Fibroblast of skin of left biceps (primary cell): Measurements from ENCODE around the gene HHAT.
A peak's percentile ranks its signal among the peaks of the same experiment; 100 is the strongest.
"Not testable (repeated sequence)": the region's sequence is repeated elsewhere in the genome, so short reads cannot be mapped to it uniquely, and the experiment has no call there.

Experiments
- DNase-seq, 2 experiments: peaks; one replicate each; pipeline ENCODE4 v3.0.0-alpha.2; 2013; ENCODE audit warnings: low read depth in 2 of 2

HHAT gene

GRCh38 chr1:210645582-210646257, 317.0 kb downstream of the HHAT start:
- no peak for DNase-seq

- DNase-seq: no peak
Observed at GRCh38 chr1:210646258-210646616, 317.5 kb downstream of the HHAT start.

- DNase-seq: peak; percentile 57 to 62
Observed at GRCh38 chr1:210647406-210648333, 319.0 kb downstream of the HHAT start.

- DNase-seq: no peak
Observed at GRCh38 chr1:210648588-210649269, 320.0 kb downstream of the HHAT start.

- DNase-seq: no peak
Observed at GRCh38 chr1:210650403-210650802, 321.7 kb downstream of the HHAT start.

- no peak for DNase-seq
Observed at GRCh38 chr1:210652329-210652954, 323.7 kb downstream of the HHAT start.

GRCh38 chr1:210653771-210654170, 325.1 kb downstream of the HHAT start:
- DNase-seq: no peak

- DNase-seq: no peak
Observed at GRCh38 chr1:210654176-210654981, 325.7 kb downstream of the HHAT start.

GRCh38 chr1:210655511-210655910, 326.8 kb downstream of the HHAT start:
- DNase-seq: no peak

GRCh38 chr1:210657806-210658205, 329.1 kb downstream of the HHAT start:
- DNase-seq: no peak

- DNase-seq: not testable (repeated sequence)
Observed at GRCh38 chr1:210661520-210661919, 332.8 kb downstream of the HHAT start.

- no peak for DNase-seq
Observed at GRCh38 chr1:210662291-210663050, 333.8 kb downstream of the HHAT start.

GRCh38 chr1:210663730-210664573, 335.2 kb downstream of the HHAT start:
- no peak for DNase-seq

- DNase-seq: no peak
Observed at GRCh38 chr1:210669951-210670350, 341.2 kb downstream of the HHAT start.

GRCh38 chr1:210674151-210674550, 345.4 kb downstream of the HHAT start:
- DNase-seq: no peak

- DNase-seq: no peak
Observed at GRCh38 chr1:210676539-210676938, 347.8 kb downstream of the HHAT start.

- DNase-seq: no peak
Observed at GRCh38 chr1:210677533-210677932, 348.8 kb downstream of the HHAT start.

- no peak for DNase-seq
Observed at GRCh38 chr1:210678306-210678705, 349.6 kb downstream of the HHAT start.

GRCh38 chr1:210681158-210681557, 352.5 kb downstream of the HHAT start:
- no peak for DNase-seq
